GM21529 (cell line): ENCODE results near the gene SLAMF1.
A peak's percentile ranks its signal among the peaks of the same experiment; 100 is the strongest.
"Not testable (repeated sequence)": the region's sequence is repeated elsewhere in the genome, so short reads cannot be mapped to it uniquely, and the experiment has no call there.

Experiments used
- ATAC-seq: cut with Tn5 transposase; IDR thresholded peaks from one replicate; pipeline ENCODE4 v1.9.1; 2021; ENCODE audit not compliant: unreplicated experiment

The SLAMF1 gene

DNA sequence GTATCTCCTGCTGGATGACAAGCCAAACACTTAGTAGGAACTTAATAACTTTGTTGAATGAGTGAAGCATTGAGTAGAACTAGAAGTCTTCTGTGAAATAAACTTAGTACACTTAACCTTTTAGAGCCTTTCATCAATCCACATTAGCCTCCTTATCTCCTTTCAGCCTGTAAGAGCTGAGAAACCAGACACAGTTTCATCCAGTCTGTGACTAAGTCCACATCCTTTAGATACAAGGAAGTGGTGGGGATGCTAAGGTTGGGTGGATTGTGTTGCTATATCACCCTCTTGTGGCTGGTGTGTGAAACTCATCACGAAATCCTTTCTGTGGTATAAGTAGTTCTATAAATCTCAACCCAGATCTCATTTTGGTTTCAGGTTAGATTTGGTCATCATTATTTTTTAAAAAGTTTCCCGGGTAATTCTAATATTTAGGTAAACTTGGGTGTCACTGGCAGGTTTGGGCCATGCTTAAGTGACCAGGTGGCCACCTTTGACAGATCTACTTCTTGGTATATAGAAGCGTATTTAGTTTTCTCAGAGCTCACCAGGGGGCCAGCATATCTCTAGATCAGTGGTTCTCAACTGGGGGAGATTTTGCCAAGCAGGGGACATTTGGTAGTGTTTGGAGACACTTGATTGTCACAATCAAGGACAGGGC is 39.7 kb downstream of the SLAMF1 start:
- peak; percentile 68 for ATAC-seq

DNA sequence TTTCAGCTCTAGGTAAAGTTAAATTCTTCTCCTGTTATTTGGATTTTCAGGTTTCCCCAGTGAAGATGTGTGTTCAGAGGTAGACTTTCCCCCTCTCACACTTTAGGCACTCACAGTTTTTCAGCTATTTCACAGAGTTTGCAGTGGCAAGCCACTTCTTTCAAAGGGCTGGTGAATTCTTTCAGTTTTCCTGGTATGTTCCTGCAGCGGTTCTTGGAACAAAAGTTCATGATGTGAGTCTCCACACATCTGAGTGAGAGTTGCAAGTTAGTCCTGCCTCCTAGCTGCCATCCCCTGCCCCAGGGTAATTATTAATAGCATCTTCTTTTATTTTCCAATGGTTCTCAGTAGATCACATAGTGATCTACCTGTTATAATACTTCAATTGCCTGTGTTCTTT is 40.2 kb downstream of the SLAMF1 start:
- peak; percentile 1 for ATAC-seq

DNA sequence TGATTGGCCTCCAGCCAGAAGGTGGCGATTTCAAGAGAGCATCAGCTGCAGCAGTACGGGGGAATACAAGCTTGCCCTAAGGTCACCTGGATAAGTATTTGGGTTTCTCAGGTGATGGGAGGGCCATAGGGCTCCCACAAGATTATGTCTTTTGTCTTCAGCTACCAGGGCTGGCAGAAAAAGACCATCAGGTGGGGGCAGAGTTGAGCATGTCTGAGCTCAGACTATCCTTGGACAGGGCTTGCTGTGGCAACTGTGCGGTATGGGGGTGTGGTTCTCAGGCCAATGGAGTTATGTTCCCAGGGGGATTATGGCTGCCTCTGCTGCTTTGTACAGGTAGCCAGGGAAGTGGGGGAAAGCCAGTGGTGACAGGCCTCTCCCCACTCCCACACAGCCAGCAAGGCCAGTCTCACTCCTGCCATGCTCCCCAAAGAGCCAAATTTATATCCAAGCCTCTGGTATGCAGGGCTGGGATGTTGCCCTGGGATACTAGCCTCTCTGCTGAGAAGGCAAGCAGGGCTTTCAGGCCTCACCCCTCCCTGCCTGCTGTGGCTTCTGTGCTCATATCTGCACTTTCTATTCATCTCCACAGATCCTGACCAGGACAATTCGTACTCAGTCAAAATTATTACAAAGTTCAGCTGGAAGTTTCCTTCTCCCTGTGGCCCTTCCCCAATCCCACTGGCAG is 40.9 kb downstream of the SLAMF1 start:
- ATAC-seq, result no peak

DNA sequence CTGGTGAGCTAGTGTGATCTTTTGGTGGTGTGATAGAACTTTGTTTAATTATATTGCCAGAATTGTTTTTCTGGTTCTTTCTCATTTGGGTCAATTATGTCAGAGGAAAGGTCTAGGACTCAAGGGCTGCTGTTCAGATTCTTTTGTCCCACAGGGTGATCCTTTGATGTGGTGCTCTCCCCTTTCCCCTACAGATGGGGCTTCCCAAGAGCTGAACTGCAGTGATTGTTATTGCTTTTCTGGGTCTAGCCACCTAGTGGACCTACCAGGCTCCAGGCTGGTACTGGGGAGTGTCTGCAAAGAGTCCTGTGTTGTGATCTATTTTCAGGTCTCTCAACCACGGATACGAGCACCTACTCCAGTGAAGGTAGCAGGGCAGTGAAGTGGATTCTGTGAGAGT is 41.6 kb downstream of the SLAMF1 start:
- no peak for ATAC-seq

DNA sequence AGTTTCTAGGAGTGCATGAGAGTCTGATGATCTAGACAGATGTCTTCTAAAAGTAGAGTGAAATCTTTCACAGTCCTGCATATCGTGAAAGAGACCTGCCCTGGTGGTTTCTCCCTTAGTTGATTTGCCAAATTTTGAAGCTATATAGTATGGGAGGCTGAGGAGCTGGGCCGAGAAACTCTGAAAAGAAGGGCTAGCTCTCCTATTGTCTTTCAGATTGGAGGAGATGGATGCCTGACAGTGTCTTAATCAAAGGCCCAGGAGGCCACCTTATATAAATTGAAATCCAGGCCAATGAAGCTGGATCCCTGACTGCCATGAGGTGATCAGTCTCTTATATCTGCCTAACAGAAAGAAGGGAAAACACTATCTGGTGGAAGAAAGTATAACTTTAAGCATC is 49.1 kb downstream of the SLAMF1 start:
- no peak for ATAC-seq

DNA sequence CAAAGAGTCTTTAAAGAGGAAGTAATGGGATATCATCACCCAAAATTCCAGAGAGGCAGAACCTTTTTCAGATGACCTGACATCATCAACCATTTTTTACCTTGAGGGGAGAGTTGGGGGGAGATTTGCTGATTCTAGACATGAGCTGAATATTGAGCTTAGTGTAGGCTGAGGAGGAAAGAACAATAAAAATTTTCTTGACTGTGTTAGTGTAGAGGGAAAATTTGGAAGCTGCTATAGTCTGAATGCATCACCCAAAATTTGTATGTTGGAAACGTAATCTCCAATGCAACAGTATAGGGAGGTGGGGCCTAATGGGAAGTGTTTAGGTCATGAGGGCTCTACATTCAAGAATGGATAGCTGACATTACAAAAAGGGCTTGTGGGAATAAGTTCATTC is 49.8 kb downstream of the SLAMF1 start:
- no peak for ATAC-seq

DNA sequence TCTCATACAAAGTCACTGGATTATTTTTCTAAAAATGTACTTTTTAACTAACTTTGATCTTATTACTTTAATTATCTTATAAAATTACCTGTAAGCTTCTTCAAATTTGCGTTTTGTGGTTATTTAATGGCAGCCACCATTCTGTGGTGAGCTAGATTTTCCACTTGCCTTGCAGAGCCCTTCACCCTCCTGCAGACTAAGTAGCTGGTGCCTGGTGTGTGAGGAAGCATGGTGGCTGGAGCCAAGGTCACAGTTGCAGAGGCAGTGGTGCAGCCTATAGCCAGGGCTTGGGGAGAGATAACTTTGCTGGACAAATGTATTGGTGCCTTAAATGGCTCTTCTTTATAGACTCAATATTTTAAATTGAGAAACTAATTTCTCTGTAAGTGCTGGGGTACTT is 56.4 kb downstream of the SLAMF1 start:
- ATAC-seq, result no peak

DNA sequence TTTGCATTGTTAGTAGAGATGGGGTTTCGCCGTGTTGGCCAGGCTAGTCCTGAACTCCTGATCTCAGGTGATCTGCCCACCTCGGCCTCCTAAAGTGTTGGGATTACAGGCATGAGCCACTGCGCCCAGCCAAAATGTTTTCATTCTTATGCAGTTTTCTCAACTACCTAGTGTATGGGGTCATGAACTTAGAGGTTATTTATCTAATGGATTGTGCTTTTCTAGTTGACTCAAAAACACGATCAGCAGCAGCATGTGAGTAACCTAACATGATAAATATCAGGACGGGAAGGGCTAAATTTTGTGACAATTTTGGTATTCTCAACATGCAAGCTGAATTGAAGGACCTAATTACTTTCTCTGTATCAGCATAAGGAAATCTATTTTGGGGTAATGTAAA is 58.4 kb downstream of the SLAMF1 start:
- ATAC-seq, result no peak

DNA sequence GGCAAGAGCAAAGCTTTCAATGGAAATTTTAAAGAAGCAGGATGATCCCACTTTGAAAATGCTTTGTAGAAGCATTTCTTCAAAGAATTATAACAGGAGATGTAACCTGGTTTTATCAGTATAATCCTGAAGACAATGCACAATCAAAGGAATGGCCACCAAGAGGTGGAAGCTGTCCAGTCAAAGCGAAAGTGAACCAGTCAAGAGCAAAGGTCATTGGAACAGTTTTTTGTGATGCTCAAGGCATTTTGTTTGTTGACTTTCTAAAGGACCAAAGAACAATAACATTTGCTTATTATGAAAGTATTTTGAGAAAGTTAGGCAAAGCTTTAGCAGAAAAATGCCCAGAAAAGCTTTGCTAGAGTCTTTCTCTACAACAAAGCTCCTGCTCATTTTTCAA is 62.1 kb downstream of the SLAMF1 start:
- ATAC-seq, result no peak

DNA sequence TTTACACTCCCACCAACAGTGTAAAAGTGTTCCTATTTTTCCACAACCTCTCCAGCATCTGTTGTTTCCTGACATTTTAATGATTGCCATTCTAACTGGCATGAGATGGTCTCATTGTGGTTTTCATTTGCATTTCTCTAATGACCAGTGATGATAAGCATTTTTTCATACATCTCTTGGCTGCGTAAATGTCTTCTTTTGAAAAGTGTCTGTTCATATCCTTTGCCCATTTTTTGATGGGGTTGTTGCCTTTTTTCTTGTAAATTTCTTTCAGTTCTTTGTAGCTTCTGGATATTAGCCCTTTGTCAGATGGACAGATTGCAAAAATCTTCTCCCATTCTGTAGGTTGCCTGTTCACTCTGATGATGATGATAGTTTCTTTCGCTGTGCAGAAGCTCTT is 63.9 kb downstream of the SLAMF1 start:
- not testable (repeated sequence) for ATAC-seq

DNA sequence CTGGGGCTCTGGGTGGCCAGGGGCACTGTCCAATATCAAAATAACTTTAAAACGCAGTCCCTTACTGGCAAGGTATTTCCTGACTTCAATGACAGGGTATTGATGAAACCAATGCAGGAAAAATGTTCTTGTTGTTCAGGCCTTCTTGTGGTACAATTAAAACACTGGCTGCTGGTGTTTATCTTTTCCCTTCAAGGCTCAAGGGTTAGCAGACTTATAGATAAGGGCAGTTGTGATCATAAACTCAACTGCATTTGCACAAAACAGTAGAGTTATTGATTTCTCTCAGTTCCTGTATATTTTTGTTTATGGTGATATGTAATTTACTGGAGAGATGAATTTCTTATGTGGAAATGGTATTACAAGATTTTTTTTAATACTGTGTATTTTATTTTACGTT is 64.9 kb downstream of the SLAMF1 start:
- no peak for ATAC-seq

DNA sequence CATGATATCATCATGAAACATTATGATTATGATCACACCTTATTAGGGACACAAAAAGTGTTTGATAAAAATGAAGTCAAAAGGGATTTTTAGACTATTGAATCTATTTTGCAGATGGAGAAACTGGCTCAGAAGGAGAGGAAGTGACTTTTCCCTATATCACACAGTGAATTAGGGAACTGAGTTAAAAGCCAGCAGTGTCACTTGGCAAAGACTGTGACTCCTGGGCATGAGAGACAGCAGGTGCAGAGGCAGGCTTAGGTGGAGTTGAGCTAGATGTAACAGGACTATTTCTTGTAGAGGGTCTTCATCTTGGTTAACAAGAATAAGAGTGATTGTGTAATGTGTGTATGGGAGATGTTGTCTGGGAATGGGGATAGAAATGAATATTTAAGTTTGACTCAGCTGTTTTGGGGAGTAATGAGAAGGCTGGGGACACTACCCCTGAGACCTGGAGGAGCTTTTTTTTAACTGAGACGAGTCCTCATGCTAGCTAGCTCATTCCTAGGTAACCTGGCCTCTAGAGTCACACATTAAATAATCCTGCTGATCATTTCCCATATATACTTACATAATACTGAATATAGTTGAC is 66.5 kb downstream of the SLAMF1 start:
- ATAC-seq, result no peak

DNA sequence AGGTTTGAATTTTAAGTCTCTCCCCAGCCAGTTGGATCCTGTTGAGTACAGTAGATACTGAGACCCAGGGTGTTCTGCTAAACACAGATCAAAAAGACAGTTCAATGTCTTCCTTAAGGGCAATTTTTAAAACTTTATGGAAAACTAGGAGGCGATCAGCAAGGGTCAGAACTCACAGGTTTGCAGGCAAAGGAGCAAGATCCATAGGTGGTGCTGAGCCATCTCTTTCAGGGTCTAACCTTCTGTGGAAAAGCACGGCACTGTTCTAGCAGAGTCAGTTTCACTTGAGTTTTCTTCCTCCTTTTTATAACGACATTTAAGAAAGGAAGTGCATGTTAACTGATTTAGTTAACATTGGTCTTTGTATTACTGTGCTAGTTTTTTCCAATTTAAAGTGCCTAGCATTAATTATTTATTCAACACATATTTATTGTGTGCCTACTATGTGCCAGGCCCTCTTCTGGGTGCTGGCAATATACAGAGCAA is 67.6 kb downstream of the SLAMF1 start, which contains the start of gene CD84:
Gene CD84 (minus strand): TSS at position 281 of the 486 bp plus-strand sequence. CDS start 59 bp downstream, at position 222.
- no peak for ATAC-seq

DNA sequence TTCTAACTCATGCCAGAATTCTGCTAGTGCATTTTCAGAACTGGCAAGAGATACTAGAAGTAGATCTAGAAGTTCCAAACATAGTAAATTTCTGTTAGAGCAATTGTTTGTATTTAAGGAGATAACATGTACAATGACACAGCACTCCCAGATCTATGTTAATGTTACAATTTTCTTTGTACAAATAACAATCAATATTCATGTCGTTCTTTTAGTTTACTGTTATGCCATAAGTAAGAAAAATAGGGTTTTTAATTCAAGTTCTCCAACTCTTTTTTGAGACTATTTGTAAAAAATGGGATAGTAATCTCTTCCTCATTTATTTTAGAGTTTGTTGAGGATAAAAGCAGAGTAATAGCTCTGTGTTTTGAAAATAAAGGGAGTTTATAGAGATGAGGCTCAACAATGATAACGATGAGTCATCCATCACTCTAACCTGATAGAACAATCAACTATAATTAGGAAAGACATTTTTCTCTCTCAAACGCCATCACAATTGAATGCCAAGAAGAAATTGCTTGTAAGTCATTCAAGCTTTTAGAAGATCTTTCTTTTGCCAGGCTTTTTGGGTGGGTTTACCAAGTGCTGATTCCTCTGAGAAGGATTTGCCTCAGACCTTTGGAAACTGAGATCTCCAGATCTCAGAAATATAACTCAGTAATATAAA is 68.2 kb downstream of the SLAMF1 start:
- ATAC-seq, result no peak

DNA sequence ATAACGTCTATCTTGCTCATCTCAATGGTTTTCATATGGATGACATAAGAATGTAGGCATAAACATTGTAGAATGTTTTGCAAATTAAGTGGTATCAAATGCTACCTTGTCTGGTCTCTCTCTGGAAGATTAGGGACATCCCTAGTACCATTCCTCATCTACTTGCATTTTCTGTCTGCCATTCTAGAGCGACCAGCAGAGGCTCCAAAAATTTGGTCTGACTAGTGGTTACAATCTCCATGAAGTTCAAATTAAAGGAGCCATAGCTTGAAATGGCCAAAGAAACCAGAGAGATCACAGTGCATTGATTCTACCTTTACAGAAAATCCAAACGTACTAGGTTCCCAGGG is 68.7 kb downstream of the SLAMF1 start:
- ATAC-seq, result no peak

DNA sequence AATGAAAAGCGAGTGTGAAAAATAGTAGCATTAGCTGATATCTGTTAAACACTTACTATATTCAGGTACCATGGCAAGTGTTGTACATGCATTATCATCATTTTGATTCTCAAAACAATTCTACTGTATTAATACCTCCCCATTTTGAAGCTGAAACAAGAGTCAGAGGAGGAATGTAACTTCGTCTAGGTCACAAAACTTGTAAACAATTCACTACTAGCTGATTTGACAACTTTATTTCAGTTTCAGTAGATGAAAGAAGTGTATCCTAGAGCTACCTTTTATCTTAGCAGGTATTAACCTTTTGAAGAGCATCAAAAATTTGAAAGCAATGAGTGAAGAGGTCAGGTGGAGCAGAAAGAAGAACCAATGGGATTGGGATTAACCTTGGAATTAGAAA is 69.2 kb downstream of the SLAMF1 start:
- ATAC-seq, result no peak

DNA sequence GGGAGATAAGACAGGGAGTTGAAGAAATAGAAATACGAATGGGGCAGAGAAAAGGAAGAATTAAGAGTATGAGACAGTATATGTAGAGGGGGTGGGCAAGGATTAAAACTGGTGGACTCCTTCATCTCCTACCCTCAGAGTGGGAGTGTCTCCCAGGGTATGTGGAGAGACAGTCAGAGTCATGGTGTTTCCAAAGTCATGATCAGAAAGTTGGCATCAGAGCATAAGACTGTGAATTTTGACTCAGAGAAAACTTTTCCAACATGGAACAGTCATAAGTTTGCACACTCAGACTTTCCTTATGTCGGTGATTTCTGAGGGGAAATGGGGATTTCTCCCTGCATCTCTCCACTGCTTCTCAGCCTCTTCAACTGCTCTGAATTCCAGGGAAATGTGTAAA is 70.0 kb downstream of the SLAMF1 start:
- ATAC-seq, result no peak

DNA sequence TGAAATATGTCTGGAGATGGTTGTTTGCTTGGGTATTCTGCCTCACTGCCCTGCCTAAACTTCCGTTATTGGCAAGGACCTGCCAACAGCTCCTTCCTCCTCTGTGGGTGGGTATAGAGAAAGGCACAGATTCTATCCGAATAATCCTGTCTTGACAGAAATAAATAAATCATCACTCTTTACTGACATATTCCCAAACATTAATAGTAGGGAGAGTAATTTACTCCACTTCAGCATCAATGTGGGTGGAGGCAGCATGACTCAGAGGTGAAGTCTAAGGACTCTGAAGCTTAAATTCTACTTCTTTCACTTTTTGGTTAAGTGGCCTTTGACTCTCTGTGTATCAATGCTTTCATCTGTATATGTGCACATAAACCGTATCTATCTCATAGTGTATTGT is 70.5 kb downstream of the SLAMF1 start:
- ATAC-seq, result no peak

DNA sequence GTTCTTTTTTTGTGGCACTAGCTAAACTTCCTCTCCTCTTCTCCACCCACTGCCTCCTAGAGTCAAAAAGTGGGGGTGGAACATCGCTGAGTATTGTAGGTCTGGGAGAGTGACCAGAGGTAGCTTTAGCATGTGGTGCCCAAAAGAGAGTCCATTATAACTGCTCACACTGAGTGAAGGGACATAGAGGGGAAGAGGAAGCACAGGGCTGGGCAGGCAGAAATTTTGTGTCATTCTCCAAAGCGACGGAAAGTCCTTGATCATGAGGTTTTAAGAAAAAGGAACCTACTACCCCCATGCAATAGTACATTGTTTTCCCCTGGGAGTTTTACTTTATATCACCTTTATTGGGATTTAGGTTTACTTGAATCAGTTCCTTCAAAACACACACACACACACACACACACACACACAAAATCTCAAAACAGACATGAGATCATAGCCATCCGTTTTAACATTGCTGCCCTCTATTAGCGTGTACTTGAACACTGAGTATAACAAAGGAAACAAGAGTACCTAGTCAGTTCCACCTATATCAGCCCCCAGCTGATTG is 71.7 kb downstream of the SLAMF1 start:
- no peak for ATAC-seq

DNA sequence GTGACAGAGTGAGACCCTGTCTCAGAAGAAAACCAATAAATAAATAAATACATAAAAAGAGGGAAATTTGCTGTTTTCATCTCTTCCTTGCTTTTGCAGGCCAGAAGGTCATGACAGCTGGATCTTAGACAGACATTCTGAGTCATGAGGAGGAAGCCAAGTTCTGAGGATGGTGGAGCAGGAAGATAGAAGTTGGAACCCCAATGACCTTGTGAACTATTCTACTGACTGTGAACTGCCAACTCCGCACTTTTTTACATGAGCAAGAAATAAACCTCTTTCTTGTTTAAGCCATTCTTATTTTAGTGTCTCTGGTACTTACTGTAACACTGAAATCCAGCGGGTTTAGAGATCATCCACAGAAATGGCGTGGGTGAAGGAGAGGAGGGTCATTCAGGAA is 76.0 kb downstream of the SLAMF1 start:
- ATAC-seq, result no peak

DNA sequence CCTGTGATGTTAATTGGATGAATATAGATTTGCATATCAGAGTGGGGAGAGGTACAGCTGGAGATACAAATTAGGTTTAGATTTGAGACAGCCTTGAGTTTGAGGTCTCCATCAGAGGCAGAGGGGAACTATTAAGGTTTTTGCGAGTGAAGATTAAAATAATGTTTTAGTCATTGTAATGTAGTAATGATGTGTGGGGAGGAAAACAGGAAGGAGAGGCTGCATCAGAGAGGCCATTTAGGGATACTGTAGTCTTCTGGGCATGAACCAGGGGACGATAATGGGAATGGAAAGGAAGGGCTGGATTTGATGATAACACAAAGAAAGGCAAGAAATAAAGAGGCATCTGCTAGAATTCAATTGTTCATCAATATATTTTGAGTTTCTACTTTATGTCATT is 77.0 kb downstream of the SLAMF1 start:
- no peak for ATAC-seq
